ENCODE measurements around the gene VWF. TPM values are rescaled to one million over a fixed set of nuclear protein-coding genes. Genes with fewer than 3 reads are reported as not detected.
A peak's percentile ranks its signal among the peaks of the same experiment; 100 is the strongest.

Gene VWF
- total RNA-seq, 3 donors from 2014 or later, result 0.33 to 0.71 (median 0.58) TPM

DNA sequence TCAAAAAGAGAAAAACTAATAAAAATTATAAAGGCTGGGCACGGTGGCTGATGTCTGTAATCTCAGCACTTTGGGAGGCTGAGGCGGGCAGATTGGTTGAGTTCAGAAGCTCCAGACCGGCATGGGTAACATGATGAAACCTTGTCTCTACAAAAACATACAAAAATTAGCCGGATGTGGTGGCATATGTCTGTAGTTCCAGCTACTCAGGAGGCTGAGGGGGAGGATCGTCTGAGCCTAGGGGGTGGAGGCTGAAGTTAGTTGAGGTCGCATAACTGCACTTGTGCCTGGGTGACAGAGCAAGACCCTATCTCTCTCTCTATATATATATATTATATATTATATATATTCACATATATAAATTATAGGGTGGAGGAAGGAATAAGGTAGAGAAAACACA is 146.9 kb downstream of the VWF start:
- ATAC-seq (no peak), DNase-seq (no peak)
- Mint-ChIP-seq H3K36me3 (ENCODE audit: insufficient read depth) (no peaks in the 10 kb centered on the region), H3K4me1 (ENCODE audit: low read depth) (no peaks in the 10 kb centered on the region), H3K9me3 (no peaks in the 10 kb centered on the region), H3K27me3 (ENCODE audit: low read depth) (peaks cover 16% of the 10 kb centered on the region), H3K4me3 (no peak overlapping the region)

GRCh38 chr12:5976711-5977110 is 147.8 kb downstream of the VWF start:
- Mint-ChIP-seq H3K27me3 (ENCODE audit: low read depth) (peaks cover 18% of the 10 kb centered on the region), H3K4me1 (ENCODE audit: low read depth) (no peaks in the 10 kb centered on the region), H3K4me3 (no peak overlapping the region), H3K9me3 (no peaks in the 10 kb centered on the region), H3K36me3 (ENCODE audit: insufficient read depth) (no peaks in the 10 kb centered on the region)
- DNase-seq, result no peak
- ATAC-seq, result no peak

- Mint-ChIP-seq H3K36me3 (ENCODE audit: insufficient read depth) (no peaks in the 10 kb centered on the region), H3K4me1 (ENCODE audit: low read depth) (no peaks in the 10 kb centered on the region), H3K9me3 (no peaks in the 10 kb centered on the region), H3K4me3 (no peak overlapping the region), H3K27me3 (ENCODE audit: low read depth) (peaks cover 17% of the 10 kb centered on the region)
- no peak for DNase-seq
- no peak for ATAC-seq
Measured at GRCh38 chr12:5976196-5976595, 148.3 kb downstream of the VWF start.

- Mint-ChIP-seq H3K27me3 (ENCODE audit: low read depth) (peaks cover 30% of the 10 kb centered on the region), H3K4me3 (no peak overlapping the region), H3K9me3 (no peaks in the 10 kb centered on the region), H3K36me3 (ENCODE audit: insufficient read depth) (no peaks in the 10 kb centered on the region), H3K4me1 (ENCODE audit: low read depth) (no peaks in the 10 kb centered on the region)
- ATAC-seq, result no peak
- no peak for DNase-seq
Measured at GRCh38 chr12:5973461-5974115, 150.9 kb downstream of the VWF start.

DNA sequence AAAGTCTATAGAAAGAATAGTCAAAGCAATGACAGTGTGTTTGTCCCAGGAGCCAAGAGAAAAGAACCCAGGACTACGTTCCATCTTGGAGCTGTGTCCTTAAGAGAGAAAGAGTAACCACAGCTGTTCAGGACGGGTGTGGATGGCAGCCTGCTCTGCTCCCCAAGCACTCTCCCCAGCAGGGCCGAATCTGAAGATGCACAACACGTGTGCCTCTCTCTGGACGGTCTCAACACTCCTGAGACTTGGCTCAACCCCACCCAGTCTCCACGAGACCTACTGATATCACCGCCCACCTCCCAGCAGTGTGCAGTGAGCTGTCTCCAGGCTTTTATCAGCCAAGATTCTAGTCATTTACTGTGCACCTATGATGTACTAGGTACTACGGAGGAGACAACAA is 152.1 kb downstream of the VWF start:
- ATAC-seq (no peak), DNase-seq (no peak)
- Mint-ChIP-seq H3K9me3 (no peaks in the 10 kb centered on the region), H3K27me3 (ENCODE audit: low read depth) (peaks cover 30% of the 10 kb centered on the region), H3K4me3 (no peak overlapping the region), H3K36me3 (ENCODE audit: insufficient read depth) (no peaks in the 10 kb centered on the region), H3K4me1 (ENCODE audit: low read depth) (no peaks in the 10 kb centered on the region)

DNA sequence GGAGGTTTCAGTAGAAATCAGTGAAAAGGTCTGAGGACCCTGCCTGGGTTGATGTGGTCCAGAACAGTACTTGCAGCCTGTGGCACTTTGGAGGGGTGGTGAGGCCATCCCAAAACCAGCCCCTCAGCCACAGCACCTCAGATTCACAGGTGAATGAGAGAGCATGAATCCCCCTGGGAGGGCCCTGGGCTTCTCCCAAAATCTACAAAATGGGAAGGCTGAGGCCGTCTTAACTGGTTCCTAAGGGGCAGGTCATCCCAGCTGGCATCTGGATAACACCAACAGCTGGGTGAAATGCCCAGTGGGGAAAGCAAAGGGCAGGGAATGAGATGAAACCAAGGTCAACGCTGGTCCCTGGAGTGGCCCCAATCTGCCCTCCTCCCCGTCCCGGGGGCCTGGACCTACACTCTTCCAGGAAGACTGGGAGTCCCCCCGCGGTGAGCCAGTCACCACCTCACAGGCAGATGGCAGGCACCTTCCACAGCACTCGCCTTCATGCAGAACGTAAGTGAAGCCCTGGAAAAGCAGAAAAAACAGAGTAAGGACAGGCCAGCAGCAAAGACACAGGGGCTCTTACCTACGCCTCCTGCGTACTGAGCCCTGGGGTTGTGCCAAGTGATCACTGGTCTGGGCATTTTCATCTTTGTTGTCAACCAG is 153.1 kb downstream of the VWF start:
- no peaks in the 10 kb centered on the region for H3K4me1 Mint-ChIP-seq (ENCODE audit: low read depth)
- peaks cover 28% of the 10 kb centered on the region for H3K27me3 Mint-ChIP-seq (ENCODE audit: low read depth)
- no peaks in the 10 kb centered on the region for H3K36me3 Mint-ChIP-seq (ENCODE audit: insufficient read depth)
- no peak overlapping the region for H3K4me3 Mint-ChIP-seq
- DNase-seq, result no peak
- no peak for ATAC-seq
- no peaks in the 10 kb centered on the region for H3K9me3 Mint-ChIP-seq

- Mint-ChIP-seq H3K4me1 (ENCODE audit: low read depth) (no peaks in the 10 kb centered on the region), H3K9me3 (no peaks in the 10 kb centered on the region)
Measured at GRCh38 chr12:5969974-5970690, 154.3 kb downstream of the VWF start.

GRCh38 chr12:5969156-5969973 is 155.1 kb downstream of the VWF start:
- H3K4me3 Mint-ChIP-seq, result no peak overlapping the region
- ATAC-seq (no peak), DNase-seq (no peak)
- no peaks in the 10 kb centered on the region for H3K36me3 Mint-ChIP-seq (ENCODE audit: insufficient read depth)
- no peaks in the 10 kb centered on the region for H3K9me3 Mint-ChIP-seq
- peaks cover 24% of the 10 kb centered on the region for H3K27me3 Mint-ChIP-seq (ENCODE audit: low read depth)
- H3K4me1 Mint-ChIP-seq (ENCODE audit: low read depth), result no peaks in the 10 kb centered on the region

More at GRCh38 chr12:5969974-5970690, 154.3 kb downstream of the VWF start:
- Mint-ChIP-seq H3K4me3 (no peak overlapping the region), H3K27me3 (ENCODE audit: low read depth) (peaks cover 30% of the 10 kb centered on the region), H3K36me3 (ENCODE audit: insufficient read depth) (no peaks in the 10 kb centered on the region)
- DNase-seq (no peak), ATAC-seq (no peak)

DNA sequence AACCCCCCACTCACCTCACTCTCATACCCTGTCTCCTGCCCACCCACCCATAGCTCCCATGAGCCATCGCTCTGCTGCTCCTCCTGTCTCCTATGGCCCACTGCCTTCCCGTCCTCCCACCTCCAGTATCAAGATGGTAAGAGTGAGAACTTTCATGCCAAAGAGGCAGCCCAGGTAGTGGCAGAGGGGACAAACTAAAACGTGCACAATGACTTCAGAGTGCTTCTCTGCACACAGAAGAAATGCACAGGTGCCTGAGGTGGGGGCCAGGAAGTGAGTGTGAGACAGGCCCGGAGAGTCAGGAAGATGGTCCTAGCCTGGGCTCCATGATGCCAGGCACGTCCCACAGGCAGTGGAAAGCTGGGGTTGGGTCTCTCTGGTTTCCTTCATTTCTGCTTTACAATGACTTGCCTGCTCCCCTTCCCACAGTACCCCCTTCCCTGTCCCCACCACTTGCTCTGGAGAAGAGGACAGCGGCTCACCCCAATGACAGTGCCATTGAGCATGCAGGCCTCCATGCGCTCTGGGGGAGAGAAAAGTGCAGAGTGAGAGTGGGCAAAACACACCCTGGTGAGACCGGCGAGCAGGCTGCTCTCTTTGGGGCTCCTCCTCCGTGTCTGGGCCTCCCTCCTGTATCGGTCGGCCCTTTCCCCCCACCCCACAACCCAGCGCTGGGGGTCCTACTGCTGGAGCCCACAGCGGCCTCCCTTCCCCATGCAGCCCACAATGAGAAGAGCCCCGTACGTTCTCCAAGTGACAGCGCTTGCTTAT is 156.6 kb downstream of the VWF start:
- H3K36me3 Mint-ChIP-seq (ENCODE audit: insufficient read depth), result no peaks in the 10 kb centered on the region
- DNase-seq (no peak), ATAC-seq (no peak)
- no peaks in the 10 kb centered on the region for H3K4me1 Mint-ChIP-seq (ENCODE audit: low read depth)
- H3K9me3 Mint-ChIP-seq, result no peaks in the 10 kb centered on the region
- H3K4me3 Mint-ChIP-seq, result no peak overlapping the region
- peaks cover 21% of the 10 kb centered on the region for H3K27me3 Mint-ChIP-seq (ENCODE audit: low read depth)

- no peak overlapping the region for H3K4me3 Mint-ChIP-seq
- no peaks in the 10 kb centered on the region for H3K36me3 Mint-ChIP-seq (ENCODE audit: insufficient read depth)
- ATAC-seq (no peak), DNase-seq (no peak)
- no peaks in the 10 kb centered on the region for H3K9me3 Mint-ChIP-seq
- H3K4me1 Mint-ChIP-seq (ENCODE audit: low read depth), result no peaks in the 10 kb centered on the region
- H3K27me3 Mint-ChIP-seq (ENCODE audit: low read depth), result peaks cover 20% of the 10 kb centered on the region
Measured at GRCh38 chr12:5966486-5967095, 157.9 kb downstream of the VWF start.

- Mint-ChIP-seq H3K4me1 (ENCODE audit: low read depth) (no peaks in the 10 kb centered on the region), H3K4me3 (no peak overlapping the region), H3K36me3 (ENCODE audit: insufficient read depth) (no peaks in the 10 kb centered on the region), H3K27me3 (ENCODE audit: low read depth) (peaks cover 17% of the 10 kb centered on the region), H3K9me3 (no peaks in the 10 kb centered on the region)
- ATAC-seq, result peak; percentile 74 to 85
- DNase-seq, result peak; percentile 19
Measured at GRCh38 chr12:5965950-5966383, 158.5 kb downstream of the VWF start.

GRCh38 chr12:5964913-5965900 is 159.3 kb downstream of the VWF start:
- no peaks in the 10 kb centered on the region for H3K36me3 Mint-ChIP-seq (ENCODE audit: insufficient read depth)
- no peak overlapping the region for H3K4me3 Mint-ChIP-seq
- H3K4me1 Mint-ChIP-seq (ENCODE audit: low read depth), result no peaks in the 10 kb centered on the region
- ATAC-seq (peak in 1 of 2 donors; percentile 14), DNase-seq (no peak)
- peaks cover 15% of the 10 kb centered on the region for H3K27me3 Mint-ChIP-seq (ENCODE audit: low read depth)
- H3K9me3 Mint-ChIP-seq, result no peaks in the 10 kb centered on the region

All from activated T-cell treated with anti-CD3 and anti-CD28 coated beads, Interleukin-2, amount 50 U/mL, for 4 hours (primary cell).